Osteoblast (primary cell): ENCODE results near the gene NAV2. TPM values are rescaled to one million over a fixed set of nuclear protein-coding genes. Genes with fewer than 3 reads are reported as not detected.

Experiments
- DNase-seq: peaks from one replicate; pipeline ENCODE4 v3.0.0; 2011; ENCODE audit warnings: low spot score, mixed read lengths; ENCODE audit not compliant: insufficient read length; ENCODE audit errors: missing footprints
- H2AFZ ChIP-seq: 2 replicates; pipeline ENCODE4 v1.6.0; 2011; ENCODE audit warnings: mild to moderate bottlenecking, low read length
- H3K27ac ChIP-seq: 2 replicates; pipeline ENCODE4 v1.5.1; 2011; ENCODE audit warnings: mild to moderate bottlenecking, low read depth, low read length, moderate library complexity
- H3K27me3 ChIP-seq: 2 replicates; pipeline ENCODE4 v1.6.0; 2012; ENCODE audit warnings: mild to moderate bottlenecking, control low read depth, inconsistent platforms, low read length, moderate library complexity; ENCODE audit not compliant: insufficient read depth
- H3K36me3 ChIP-seq: 2 replicates; pipeline ENCODE4 v1.5.1; 2011; ENCODE audit warnings: mild to moderate bottlenecking, low read length, control low read depth, moderate library complexity; ENCODE audit not compliant: insufficient read depth
- H3K4me1 ChIP-seq: 2 replicates; pipeline ENCODE4 v1.5.1; 2011; ENCODE audit warnings: mild to moderate bottlenecking, low read length, control low read depth, moderate library complexity; ENCODE audit not compliant: insufficient read depth
- H3K4me2 ChIP-seq: 2 replicates; pipeline ENCODE4 v1.6.0; 2011; ENCODE audit warnings: mild to moderate bottlenecking, low read length; ENCODE audit not compliant: insufficient read depth
- H3K4me3 ChIP-seq: fragments of 200-600 bp; sonication (generic); 3 replicates; pipeline ENCODE4 v1.5.1; 2012; ENCODE audit warnings: mild to moderate bottlenecking, low read length, inconsistent platforms; ENCODE audit not compliant: insufficient read depth
- H3K79me2 ChIP-seq: 2 replicates; pipeline ENCODE4 v1.6.0; 2012; ENCODE audit warnings: mild to moderate bottlenecking, low read length, control low read depth, inconsistent platforms; ENCODE audit not compliant: insufficient read depth
- H3K9me3 ChIP-seq: 2 replicates; pipeline ENCODE4 v1.5.1; 2011; ENCODE audit warnings: low read depth, low read length, control low read depth
- H4K20me1 ChIP-seq: 2 replicates; pipeline ENCODE4 v1.6.0; 2012; ENCODE audit warnings: mild to moderate bottlenecking, low read length, control low read depth; ENCODE audit not compliant: insufficient read depth
- CTCF ChIP-seq: IDR thresholded peaks from 2 replicates; pipeline ENCODE4 v1.5.1; 2011; ENCODE audit warnings: mild to moderate bottlenecking, low read depth, low read length, moderate library complexity; ENCODE audit errors: extremely low read depth
- total RNA-seq: library from RNA; depleted of rRNA; stranded (reverse); fragments of >200 nt; gene quantifications from 2 replicates; pipeline ENCODE4 v1.2.3, GENCODE V29; 2012

Gene NAV2
- total RNA-seq, 1 donor, result 8.7 TPM

- no peak overlapping the region for H3K4me3 ChIP-seq
- H3K36me3 ChIP-seq, result no peaks in the 10 kb centered on the region
- DNase-seq, result no peak
- no peaks in the 10 kb centered on the region for H3K27me3 ChIP-seq
- TF ChIP-seq CTCF, result no peak
- H4K20me1 ChIP-seq, result peaks cover 4% of the 10 kb centered on the region
- H3K27ac ChIP-seq, result no peak overlapping the region
- H2AFZ ChIP-seq, result no peak overlapping the region
- H3K4me2 ChIP-seq, result no peak overlapping the region
- H3K4me1 ChIP-seq, result peaks cover 18% of the 10 kb centered on the region
- H3K9me3 ChIP-seq, result no peaks in the 10 kb centered on the region
- H3K79me2 ChIP-seq, result peaks cover 69% of the 10 kb centered on the region
These were observed 156.2 kb downstream of the NAV2 start for GRCh38 chr11:19868871-19869270.

- Histone ChIP-seq H3K27ac (no peak overlapping the region), H3K4me3 (no peak overlapping the region), H3K4me1 (peaks cover 18% of the 10 kb centered on the region), H3K9me3 (no peaks in the 10 kb centered on the region), H3K79me2 (peaks cover 66% of the 10 kb centered on the region), H4K20me1 (peaks cover 4% of the 10 kb centered on the region), H3K36me3 (no peaks in the 10 kb centered on the region), H2AFZ (no peak overlapping the region), H3K4me2 (no peak overlapping the region), H3K27me3 (no peaks in the 10 kb centered on the region)
- no peak for TF ChIP-seq CTCF
- DNase-seq, result no peak
These were observed 156.8 kb downstream of the NAV2 start for GRCh38 chr11:19869466-19869865.

GRCh38 chr11:19869946-19870589, 157.4 kb downstream of the NAV2 start:
- no peaks in the 10 kb centered on the region for H3K36me3 ChIP-seq
- H3K9me3 ChIP-seq, result no peaks in the 10 kb centered on the region
- H3K4me3 ChIP-seq, result no peak overlapping the region
- H3K4me1 ChIP-seq, result peaks cover 18% of the 10 kb centered on the region
- H3K4me2 ChIP-seq, result no peak overlapping the region
- H3K27ac ChIP-seq, result no peak overlapping the region
- TF ChIP-seq CTCF, result no peak
- peaks cover 62% of the 10 kb centered on the region for H3K79me2 ChIP-seq
- DNase-seq, result no peak
- H4K20me1 ChIP-seq, result peaks cover 4% of the 10 kb centered on the region
- H3K27me3 ChIP-seq, result no peaks in the 10 kb centered on the region
- no peak overlapping the region for H2AFZ ChIP-seq

GRCh38 chr11:19871531-19871930, 158.9 kb downstream of the NAV2 start:
- Histone ChIP-seq H3K36me3 (no peaks in the 10 kb centered on the region), H3K4me3 (no peak overlapping the region), H3K4me2 (no peak overlapping the region), H3K79me2 (peaks cover 51% of the 10 kb centered on the region), H2AFZ (no peak overlapping the region), H3K27ac (no peak overlapping the region), H4K20me1 (peaks cover 4% of the 10 kb centered on the region), H3K9me3 (no peaks in the 10 kb centered on the region), H3K4me1 (peaks cover 18% of the 10 kb centered on the region), H3K27me3 (no peaks in the 10 kb centered on the region)
- no peak for TF ChIP-seq CTCF
- no peak for DNase-seq
